HCT116 (cell line): ENCODE data around the gene LDB2. TPM values are rescaled to one million over a fixed set of nuclear protein-coding genes. Genes with fewer than 3 reads are reported as not detected.

Source experiments
- ATAC-seq: fragments of 200-7000 bp; cut with Tn5 transposase; 2 replicates; pipeline ENCODE4 v1.9.1; 2020; ENCODE audit warnings: mild to moderate bottlenecking, moderate library complexity
- BruUV-seq: library from RNA; stranded (reverse); fragments of 400-500 nt; replicated peaks from 2 replicates; lab custom pipeline; 2021; lab: Mats Ljungman, UMichigan
- CTCF ChIA-PET: fragments of 300-600 bp; sonication (Branson Sonifier 250); formaldehyde crosslinking; loops from one replicate; lab custom pipeline; 2021; ENCODE audit warnings: antibody characterized with exemption; lab: Charles Lee
- POLR2A ChIA-PET: fragments of 300-600, 350-600 bp; sonication (Branson Sonifier 250); formaldehyde crosslinking; loops from one replicate; lab custom pipeline; 2021; ENCODE audit warnings: antibody characterized with exemption; lab: Charles Lee
- RAD21 ChIA-PET, 2 experiments: fragments of 300-600 bp; sonication (Branson Sonifier 250); formaldehyde crosslinking; loops; one replicate each; lab custom pipeline; 2023; ENCODE audit warnings: low total read pairs in 2 of 2; ENCODE audit not compliant: uncharacterized antibody in 2 of 2, unreplicated experiment in 2 of 2, low non-redundant PET in 1 of 2; lab: Charles Lee
- DNase-seq: peaks from one replicate; pipeline ENCODE4 v3.0.0-alpha.2; 2010; ENCODE audit warnings: low read depth, low spot score
- H2AFZ ChIP-seq: fragments of 200-600 bp; shearing (Covaris generic), sonication (generic); 2 replicates; pipeline ENCODE4 v1.6.1; 2017; ENCODE audit warnings: low read depth, mixed run types, mixed read lengths, antibody characterized with exemption, low read length; ENCODE audit not compliant: poor library complexity, severe bottlenecking
- H3K27ac ChIP-seq: 2 replicates; pipeline ENCODE4 v1.5.1; 2012; ENCODE audit warnings: low read depth, low read length
- H3K27me3 ChIP-seq: fragments of 200-600 bp; sonication (generic); 2 replicates; pipeline ENCODE4 v1.6.1; 2016; ENCODE audit warnings: mixed run types, low read length, mixed read lengths; ENCODE audit not compliant: insufficient read depth
- H3K36me3 ChIP-seq, 2 experiments: fragments of 200-500 bp in 1 of 2; fragments of 200-600 bp in 1 of 2; sonication (Bioruptor generic) in 1 of 2; sonication (generic) in 1 of 2; 2 replicates each; pipeline versions ENCODE4 v1.5.1 to v1.6.1; 2014 to 2016; ENCODE audit warnings: low read length in 2 of 2, inconsistent platforms in 1 of 2, mixed read lengths in 1 of 2, mixed run types in 1 of 2; ENCODE audit not compliant: insufficient read depth in 2 of 2, control insufficient read depth in 1 of 2
- H3K4me1 ChIP-seq, 2 experiments: fragments of 200-600 bp in 1 of 2; sonication (generic) in 1 of 2; 2 replicates each; pipeline versions ENCODE4 v1.5.1 to v1.6.1; 2012 to 2017; ENCODE audit warnings: low read length in 2 of 2, inconsistent platforms in 1 of 2, mild to moderate bottlenecking in 1 of 2, mixed read lengths in 1 of 2, mixed run types in 1 of 2, moderate library complexity in 1 of 2; ENCODE audit not compliant: insufficient read depth in 2 of 2, control insufficient read depth in 1 of 2
- H3K4me2 ChIP-seq: fragments of 200-600 bp; sonication (generic); 2 replicates; pipeline ENCODE4 v1.6.1; 2017; ENCODE audit warnings: mixed run types, low read length, mixed read lengths
- H3K4me3 ChIP-seq, 2 experiments: fragments of 200-600 bp in 1 of 2; sonication (generic) in 1 of 2; replicated peaks in 1 of 2; 2 replicates each; pipeline ENCODE4 v1.5.1; 2011 to 2016; ENCODE audit warnings: low read length in 2 of 2, control low read depth in 1 of 2, low read depth in 1 of 2, mild to moderate bottlenecking in 1 of 2, mixed read lengths in 1 of 2, mixed run types in 1 of 2
- H3K79me2 ChIP-seq: fragments of 200-600 bp; sonication (generic); 2 replicates; pipeline ENCODE4 v1.6.1; 2017; ENCODE audit warnings: mild to moderate bottlenecking, mixed run types, low read length, moderate library complexity, mixed read lengths; ENCODE audit not compliant: insufficient read depth
- H3K9ac ChIP-seq: fragments of 200-600 bp; sonication (generic); 2 replicates; pipeline ENCODE4 v1.6.1; 2016; ENCODE audit warnings: low read length, mixed read lengths
- H3K9me2 ChIP-seq: fragments of 200-600 bp; sonication (generic), shearing (Covaris generic); 2 replicates; pipeline ENCODE4 v1.6.1; 2017; ENCODE audit warnings: mixed run types, mild to moderate bottlenecking, moderate library complexity; ENCODE audit not compliant: insufficient read depth
- H3K9me3 ChIP-seq, 2 experiments: fragments of 200-500 bp in 1 of 2; fragments of 200-600 bp in 1 of 2; sonication (Bioruptor generic) in 1 of 2; sonication (generic) in 1 of 2; 2 replicates each; pipeline ENCODE4 v1.6.1; 2014 to 2017; ENCODE audit warnings: low read length in 2 of 2, mixed read lengths in 2 of 2, inconsistent platforms in 1 of 2, low read depth in 1 of 2, mild to moderate bottlenecking in 1 of 2, mixed run types in 1 of 2, moderate library complexity in 1 of 2; ENCODE audit not compliant: control insufficient read depth in 1 of 2, insufficient read depth in 1 of 2
- H4K20me1 ChIP-seq: fragments of 200-600 bp; sonication (generic), shearing (Covaris generic); 2 replicates; pipeline ENCODE4 v1.6.1; 2017; ENCODE audit warnings: mixed run types, mild to moderate bottlenecking, moderate library complexity; ENCODE audit not compliant: insufficient read depth
- CBX3 ChIP-seq: IDR thresholded peaks from 2 replicates; pipeline ENCODE4 v1.6.1; 2012; ENCODE audit warnings: low read depth
- ELF1 ChIP-seq: IDR thresholded peaks from 2 replicates; pipeline ENCODE4 v1.6.1; 2012; ENCODE audit warnings: low read depth, borderline replicate concordance
- EZH2phosphoT487 ChIP-seq: fragments of 200-600 bp; IDR thresholded peaks from 2 replicates; pipeline ENCODE4 v1.6.1; 2018; ENCODE audit warnings: antibody characterized with exemption, borderline replicate concordance
- FOSL1 ChIP-seq: IDR thresholded peaks from 2 replicates; pipeline ENCODE4 v1.6.1; 2012; ENCODE audit warnings: low read depth
- JUND ChIP-seq: IDR thresholded peaks from 2 replicates; pipeline ENCODE4 v1.6.1; 2012
- SIN3A ChIP-seq: IDR thresholded peaks from 2 replicates; pipeline ENCODE4 v1.6.1; 2012; ENCODE audit warnings: low read depth
- SP1 ChIP-seq: IDR thresholded peaks from 2 replicates; pipeline ENCODE4 v1.6.1; 2012; ENCODE audit warnings: low read depth
- SRF ChIP-seq: IDR thresholded peaks from 2 replicates; pipeline ENCODE4 v1.6.1; 2012; ENCODE audit warnings: low read depth
- ZNF274 ChIP-seq: fragments of 200-500 bp; sonication (Bioruptor generic); IDR thresholded peaks from 2 replicates; pipeline ENCODE4 v1.6.1; 2014; ENCODE audit warnings: mild to moderate bottlenecking, low read depth, low read length, inconsistent platforms
- intact Hi-C: fragments of 100-400 bp; cut with micrococcal nuclease; formaldehyde crosslinking; loops from 2 replicates; pipeline ENCODE4 v1.10.0; 2022
- total RNA-seq: library from RNA; stranded (reverse); gene quantifications from one replicate; pipeline ENCODE4 v1.2.1, GENCODE V29; 2021; ENCODE audit not compliant: unreplicated experiment
- TF ChIP-seq, protein P1 (sequence below): IDR thresholded peaks from 2 replicates; pipeline ENCODE4 v1.6.1; 2012
- TF ChIP-seq, protein P2 (sequence below): IDR thresholded peaks from 2 replicates; pipeline ENCODE4 v1.6.1; 2012
- TF ChIP-seq, protein P3 (sequence below), 3 experiments: fragments of 200-600 bp in 1 of 3; sonication (generic) in 1 of 3; IDR thresholded peaks in 2 of 3; conservative IDR thresholded peaks in 1 of 3; 2 replicates each; pipeline ENCODE4 v1.5.1; 2012 to 2017; ENCODE audit warnings: low read depth in 2 of 3, low read length in 2 of 3, antibody characterized with exemption in 1 of 3, borderline replicate concordance in 1 of 3, control low read depth in 1 of 3, mild to moderate bottlenecking in 1 of 3, mixed read lengths in 1 of 3, mixed run types in 1 of 3, moderate library complexity in 1 of 3; ENCODE audit not compliant: insufficient read depth in 1 of 3
- TF ChIP-seq, protein P4 (sequence below): IDR thresholded peaks from 2 replicates; pipeline ENCODE4 v1.6.1; 2011; ENCODE audit warnings: mild to moderate bottlenecking, low read length, moderate library complexity; ENCODE audit not compliant: insufficient replicate concordance; ENCODE audit errors: extremely low read depth

Gene LDB2
- total RNA-seq, 1 experiment from 2014 or later: 0.12 TPM

DNA sequence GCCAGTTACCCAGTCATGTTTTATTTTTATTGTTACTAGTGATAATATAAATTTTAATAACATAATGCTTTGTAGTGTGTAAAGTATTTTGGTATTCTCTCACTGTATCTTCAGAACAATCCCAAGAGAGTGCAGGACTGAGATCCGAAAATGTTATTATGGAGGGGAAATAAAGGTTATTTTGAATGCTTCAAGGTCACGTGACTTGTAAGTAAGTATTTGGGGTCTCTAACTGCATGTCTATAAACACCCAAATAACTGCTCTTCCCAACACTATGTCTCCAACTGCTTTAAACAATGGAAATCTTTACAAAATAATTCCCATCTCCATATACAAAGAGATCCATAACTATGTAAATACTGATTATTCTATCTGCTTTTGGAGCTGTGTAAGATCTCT lies 302.2 kb downstream of the LDB2 start:
- no peak overlapping the region for H3K4me2 ChIP-seq
- H2AFZ ChIP-seq: no peak overlapping the region
- no peak overlapping the region for H3K27ac ChIP-seq
- no peaks in the 10 kb centered on the region for H3K9me3 ChIP-seq
- TF ChIP-seq EZH2phosphoT487 (no peak), SIN3A (no peak), ELF1 (no peak), JUND (no peak), SRF (no peak), FOSL1 (no peak), ZNF274 (no peak), SP1 (no peak), CBX3 (no peak)
- TF ChIP-seq, protein P1, sequence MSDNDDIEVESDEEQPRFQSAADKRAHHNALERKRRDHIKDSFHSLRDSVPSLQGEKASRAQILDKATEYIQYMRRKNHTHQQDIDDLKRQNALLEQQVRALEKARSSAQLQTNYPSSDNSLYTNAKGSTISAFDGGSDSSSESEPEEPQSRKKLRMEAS: no peak
- TF ChIP-seq, protein P2, sequence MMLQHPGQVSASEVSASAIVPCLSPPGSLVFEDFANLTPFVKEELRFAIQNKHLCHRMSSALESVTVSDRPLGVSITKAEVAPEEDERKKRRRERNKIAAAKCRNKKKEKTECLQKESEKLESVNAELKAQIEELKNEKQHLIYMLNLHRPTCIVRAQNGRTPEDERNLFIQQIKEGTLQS: no peak
- TF ChIP-seq, protein P3, sequence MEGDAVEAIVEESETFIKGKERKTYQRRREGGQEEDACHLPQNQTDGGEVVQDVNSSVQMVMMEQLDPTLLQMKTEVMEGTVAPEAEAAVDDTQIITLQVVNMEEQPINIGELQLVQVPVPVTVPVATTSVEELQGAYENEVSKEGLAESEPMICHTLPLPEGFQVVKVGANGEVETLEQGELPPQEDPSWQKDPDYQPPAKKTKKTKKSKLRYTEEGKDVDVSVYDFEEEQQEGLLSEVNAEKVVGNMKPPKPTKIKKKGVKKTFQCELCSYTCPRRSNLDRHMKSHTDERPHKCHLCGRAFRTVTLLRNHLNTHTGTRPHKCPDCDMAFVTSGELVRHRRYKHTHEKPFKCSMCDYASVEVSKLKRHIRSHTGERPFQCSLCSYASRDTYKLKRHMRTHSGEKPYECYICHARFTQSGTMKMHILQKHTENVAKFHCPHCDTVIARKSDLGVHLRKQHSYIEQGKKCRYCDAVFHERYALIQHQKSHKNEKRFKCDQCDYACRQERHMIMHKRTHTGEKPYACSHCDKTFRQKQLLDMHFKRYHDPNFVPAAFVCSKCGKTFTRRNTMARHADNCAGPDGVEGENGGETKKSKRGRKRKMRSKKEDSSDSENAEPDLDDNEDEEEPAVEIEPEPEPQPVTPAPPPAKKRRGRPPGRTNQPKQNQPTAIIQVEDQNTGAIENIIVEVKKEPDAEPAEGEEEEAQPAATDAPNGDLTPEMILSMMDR (IDR thresholded peaks at IDR 0.05 in 2 of 3, conservative IDR thresholded peaks at IDR 0.05 in 1 of 3; ENCODE audit: borderline replicate concordance in 1 of 3, insufficient read depth in 1 of 3, low read depth in 2 of 3, low read length in 2 of 3): no peak
- TF ChIP-seq, protein P4, sequence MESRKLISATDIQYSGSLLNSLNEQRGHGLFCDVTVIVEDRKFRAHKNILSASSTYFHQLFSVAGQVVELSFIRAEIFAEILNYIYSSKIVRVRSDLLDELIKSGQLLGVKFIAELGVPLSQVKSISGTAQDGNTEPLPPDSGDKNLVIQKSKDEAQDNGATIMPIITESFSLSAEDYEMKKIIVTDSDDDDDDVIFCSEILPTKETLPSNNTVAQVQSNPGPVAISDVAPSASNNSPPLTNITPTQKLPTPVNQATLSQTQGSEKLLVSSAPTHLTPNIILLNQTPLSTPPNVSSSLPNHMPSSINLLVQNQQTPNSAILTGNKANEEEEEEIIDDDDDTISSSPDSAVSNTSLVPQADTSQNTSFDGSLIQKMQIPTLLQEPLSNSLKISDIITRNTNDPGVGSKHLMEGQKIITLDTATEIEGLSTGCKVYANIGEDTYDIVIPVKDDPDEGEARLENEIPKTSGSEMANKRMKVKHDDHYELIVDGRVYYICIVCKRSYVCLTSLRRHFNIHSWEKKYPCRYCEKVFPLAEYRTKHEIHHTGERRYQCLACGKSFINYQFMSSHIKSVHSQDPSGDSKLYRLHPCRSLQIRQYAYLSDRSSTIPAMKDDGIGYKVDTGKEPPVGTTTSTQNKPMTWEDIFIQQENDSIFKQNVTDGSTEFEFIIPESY: no peak
- intact Hi-C loops: no loop called here
- ChIA-PET CTCF (no interaction called here), RAD21 (no interaction called here), POLR2A (no interaction called here)
- H3K4me1 ChIP-seq: no peaks in the 10 kb centered on the region
- peaks cover 10% of the 10 kb centered on the region; the same call in 1 of the 2 replicates for H3K27me3 ChIP-seq
- H3K9ac ChIP-seq: no peak overlapping the region
- H3K36me3 ChIP-seq: no peaks in the 10 kb centered on the region
- no peaks in the 10 kb centered on the region for H3K79me2 ChIP-seq
- no peak overlapping the region for H3K4me3 ChIP-seq
- no peaks in the 10 kb centered on the region for H4K20me1 ChIP-seq
- DNase-seq (no peak), ATAC-seq (no peak)
- H3K9me2 ChIP-seq: no peaks in the 10 kb centered on the region
- BruUV-seq: no TSS peak
